Activated B cell treated with CpG ODN at 0.5 μM for 24 hours (primary cell): ENCODE results near the gene TMEM132E. TPM values are rescaled to one million over a fixed set of nuclear protein-coding genes. Genes with fewer than 3 reads are reported as not detected.
A peak's percentile ranks its signal among the peaks of the same experiment; 100 is the strongest.

Experiments
- ATAC-seq: fragments of 200-7000 bp; cut with Tn5 transposase; one replicate; pipeline ENCODE4 v1.10.0; 2021; ENCODE audit warnings: low read depth, mild to moderate bottlenecking, moderate library complexity
- CTCF ChIA-PET: fragments of 350-600 bp; sonication (Branson Sonifier 250); formaldehyde crosslinking; loops from one replicate; lab custom pipeline; 2021; ENCODE audit warnings: antibody characterized with exemption; lab: Charles Lee
- POLR2A ChIA-PET: fragments of 350-600 bp; sonication (Branson Sonifier 250); formaldehyde crosslinking; loops from one replicate; lab custom pipeline; 2021; ENCODE audit warnings: antibody characterized with exemption; lab: Charles Lee
- DNase-seq: peaks from one replicate; pipeline ENCODE4 v3.0.0; 2022
- H3K27ac Mint-ChIP-seq: one replicate; pipeline ENCODE4 v1.8.0; 2020; ENCODE audit warnings: mixed read lengths
- H3K27me3 Mint-ChIP-seq: one replicate; pipeline ENCODE4 v1.8.0; 2021; ENCODE audit warnings: mixed read lengths
- H3K36me3 Mint-ChIP-seq: one replicate; pipeline ENCODE4 v1.8.0; 2021; ENCODE audit warnings: low read depth, mixed read lengths
- H3K4me1 Mint-ChIP-seq: one replicate; pipeline ENCODE4 v1.8.0; 2021; ENCODE audit warnings: mixed read lengths
- H3K4me3 Mint-ChIP-seq: one replicate; pipeline ENCODE4 v1.8.0; 2020; ENCODE audit warnings: mild to moderate bottlenecking, mixed read lengths
- H3K9me3 Mint-ChIP-seq: one replicate; pipeline ENCODE4 v1.8.0; 2020; ENCODE audit warnings: mixed read lengths
- CTCF ChIP-seq: fragments of 200-600 bp; IDR thresholded peaks from one replicate; pipeline ENCODE4 v1.8.0; 2022; ENCODE audit warnings: antibody characterized with exemption, mild to moderate bottlenecking
- intact Hi-C: fragments of 100-400 bp; cut with micrococcal nuclease; formaldehyde crosslinking; loops from one replicate; pipeline ENCODE4 v1.15.1; 2024
- total RNA-seq: library from RNA; stranded (reverse); gene quantifications from 2 replicates; pipeline ENCODE4 v1.2.3, GENCODE V29; 2022

Gene TMEM132E
- total RNA-seq, 1 donor from 2014 or later: not detected

GRCh38 chr17:34633760-34634159, 54.4 kb downstream of the TMEM132E start:
- H3K4me1 Mint-ChIP-seq: peaks cover 5% of the 10 kb centered on the region
- H3K4me3 Mint-ChIP-seq: no peak overlapping the region
- H3K27ac Mint-ChIP-seq: no peak overlapping the region
- H3K27me3 Mint-ChIP-seq: peaks cover 53% of the 10 kb centered on the region
- ChIA-PET CTCF (no interaction called here), POLR2A (no interaction called here)
- ATAC-seq (no peak), DNase-seq (no peak)
- intact Hi-C loops: no loop called here
- no peaks in the 10 kb centered on the region for H3K36me3 Mint-ChIP-seq
- TF ChIP-seq CTCF: no peak
- H3K9me3 Mint-ChIP-seq: no peaks in the 10 kb centered on the region

GRCh38 chr17:34634551-34635160, 55.3 kb downstream of the TMEM132E start:
- ChIA-PET POLR2A (no interaction called here), CTCF (no interaction called here)
- H3K9me3 Mint-ChIP-seq: no peaks in the 10 kb centered on the region
- peaks cover 53% of the 10 kb centered on the region for H3K27me3 Mint-ChIP-seq
- DNase-seq: no peak
- no peaks in the 10 kb centered on the region for H3K36me3 Mint-ChIP-seq
- intact Hi-C loops: no loop called here
- H3K27ac Mint-ChIP-seq: no peak overlapping the region
- peaks cover 5% of the 10 kb centered on the region for H3K4me1 Mint-ChIP-seq
- no peak for ATAC-seq
- no peak for TF ChIP-seq CTCF
- no peak overlapping the region for H3K4me3 Mint-ChIP-seq

GRCh38 chr17:34635876-34636275, 56.5 kb downstream of the TMEM132E start:
- H3K4me1 Mint-ChIP-seq: peaks cover 5% of the 10 kb centered on the region
- no peak overlapping the region for H3K27ac Mint-ChIP-seq
- no peak for TF ChIP-seq CTCF
- no peak overlapping the region for H3K4me3 Mint-ChIP-seq
- peaks cover 47% of the 10 kb centered on the region for H3K27me3 Mint-ChIP-seq
- intact Hi-C loops: no loop called here
- CTCF ChIA-PET: interaction anchor here (1.1 kb wide), 1 partner anchor 10 kb away, joined by 3 read pairs; no protein-coding TSS in a partner anchor
- POLR2A ChIA-PET: no interaction called here
- no peaks in the 10 kb centered on the region for H3K36me3 Mint-ChIP-seq
- no peak for DNase-seq
- no peak for ATAC-seq
- no peaks in the 10 kb centered on the region for H3K9me3 Mint-ChIP-seq

GRCh38 chr17:34637041-34637547, 57.7 kb downstream of the TMEM132E start:
- Mint-ChIP-seq H3K9me3 (no peaks in the 10 kb centered on the region), H3K4me3 (peak overlapping the region; percentile 42), H3K27me3 (peaks cover 44% of the 10 kb centered on the region), H3K27ac (no peak overlapping the region), H3K4me1 (peaks cover 5% of the 10 kb centered on the region), H3K36me3 (no peaks in the 10 kb centered on the region)
- POLR2A ChIA-PET: no interaction called here
- CTCF ChIA-PET: interaction anchor here (0.9 to 2.2 kb wide), 6 partner anchors 15 to 436 kb away, joined by 3 to 10 read pairs (median 4); no protein-coding TSS in a partner anchor
- TF ChIP-seq CTCF: no peak
- ATAC-seq (no peak), DNase-seq (no peak)
- intact Hi-C loops: no loop called here
